GM21390 (cell line): ENCODE results near the gene PTCSC3.
"Not testable (repeated sequence)": the region's sequence is repeated elsewhere in the genome, so short reads cannot be mapped to it uniquely, and the experiment has no call there.

Experiments
- ATAC-seq: cut with Tn5 transposase; IDR thresholded peaks from one replicate; pipeline ENCODE4 v1.9.1; 2021; ENCODE audit not compliant: unreplicated experiment

PTCSC3 gene

DNA sequence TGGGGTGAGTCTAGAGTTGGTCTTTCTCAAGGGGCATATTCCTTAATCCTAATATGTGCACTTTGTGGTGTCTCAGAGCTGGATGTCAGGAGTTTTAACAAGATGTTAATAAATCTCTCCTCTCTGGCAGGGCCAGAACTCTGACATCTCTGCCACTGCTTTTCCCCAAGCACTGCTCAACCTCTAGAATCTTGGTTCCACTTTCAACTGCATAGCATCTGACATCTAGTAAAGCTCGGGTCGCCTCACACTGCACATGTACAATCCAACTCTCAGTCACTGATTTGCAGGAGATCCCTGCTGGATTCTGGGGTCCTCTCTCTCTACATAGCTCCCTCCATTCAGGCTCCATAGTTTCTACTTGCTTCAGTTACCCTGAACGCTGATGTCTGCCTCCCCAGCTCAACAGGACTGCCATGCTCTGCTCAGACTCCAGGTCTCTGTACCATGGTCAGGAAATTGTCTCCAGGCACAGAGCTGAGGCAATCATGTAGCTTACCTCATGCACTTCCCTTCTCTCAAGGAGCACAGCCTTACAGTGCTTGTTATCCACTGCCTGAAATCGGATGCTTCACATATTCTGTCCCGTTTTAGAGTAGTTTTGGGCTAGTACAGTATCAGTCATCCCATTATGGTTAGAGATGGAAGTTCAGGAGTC is 1.6 kb downstream of the PTCSC3 start:
- ATAC-seq, result no peak

DNA sequence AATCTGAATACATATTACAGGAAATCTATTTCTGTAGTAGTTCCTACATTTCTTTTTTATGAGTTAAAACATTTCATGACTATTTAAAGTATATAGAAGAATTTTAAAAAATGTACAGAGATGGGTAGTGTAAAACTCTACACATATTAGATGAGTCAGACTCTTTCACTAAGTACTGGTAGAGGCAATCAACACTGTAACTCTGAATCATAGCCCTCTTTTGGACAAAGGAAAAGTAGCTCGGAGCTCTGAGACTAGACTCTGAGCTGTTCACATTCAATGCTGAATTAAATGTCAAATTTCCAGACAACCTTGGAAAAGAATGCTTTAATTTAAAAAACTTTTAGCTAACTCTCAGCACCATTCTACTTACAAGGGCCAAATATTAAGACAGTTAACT is 3.4 kb downstream of the PTCSC3 start:
- ATAC-seq, result no peak

DNA sequence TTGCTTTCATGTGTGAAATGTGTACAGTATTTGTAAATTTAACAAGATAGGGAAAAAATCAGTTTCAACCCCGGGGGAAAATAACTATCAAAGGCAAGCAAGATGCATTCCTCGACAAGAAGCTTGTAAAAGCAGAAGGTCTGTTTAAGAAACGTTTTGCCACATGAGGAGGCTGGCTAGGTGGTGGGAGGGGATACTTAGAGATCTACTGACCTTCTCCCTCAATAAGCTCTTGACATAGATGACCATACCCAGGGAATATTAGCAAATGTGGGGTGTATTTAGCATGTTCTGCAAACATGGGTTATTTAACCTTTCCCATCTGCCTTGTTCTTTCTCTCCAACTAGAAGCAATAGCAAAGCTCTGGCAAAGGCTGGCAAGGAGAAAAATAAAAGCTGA is 4.9 kb downstream of the PTCSC3 start:
- ATAC-seq, result no peak

DNA sequence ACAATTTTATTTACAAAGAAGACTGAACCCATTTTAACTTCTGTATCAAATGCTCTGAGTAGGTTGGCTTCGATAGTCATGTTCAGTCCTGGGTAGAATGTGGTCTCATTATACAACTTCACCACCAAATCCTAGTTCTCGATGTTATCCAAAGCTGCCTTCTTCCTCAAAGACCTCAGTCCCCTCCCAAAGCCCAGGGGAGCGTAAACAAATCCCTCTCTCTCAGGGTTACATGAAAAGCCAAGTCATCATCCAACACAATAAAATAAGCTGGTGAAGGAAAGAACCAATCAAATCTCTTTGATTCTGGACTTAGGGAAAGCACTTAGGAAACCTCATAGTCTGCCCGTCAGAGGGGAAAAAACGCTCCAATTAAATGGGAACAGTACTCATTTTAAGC is 9.1 kb downstream of the PTCSC3 start:
- ATAC-seq, result no peak

DNA sequence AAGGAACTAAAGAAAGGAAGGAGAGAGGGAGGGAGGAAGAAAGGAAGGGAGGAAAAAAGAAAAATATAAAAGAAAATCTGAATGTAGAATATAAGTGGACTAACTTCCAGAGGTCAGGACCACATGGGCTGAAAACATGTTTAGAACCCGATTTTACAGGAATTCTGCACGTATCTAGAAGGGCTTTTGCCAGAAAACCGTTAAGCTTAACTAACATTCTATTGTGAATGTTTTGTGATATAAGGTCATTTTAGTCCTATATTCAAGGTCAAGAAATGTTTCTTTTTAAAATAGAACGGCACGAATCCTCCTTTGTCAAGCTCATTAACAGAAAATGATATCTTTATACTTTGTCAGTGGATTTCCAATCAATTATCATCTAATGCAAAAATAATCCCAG is 13.1 kb downstream of the PTCSC3 start:
- ATAC-seq, result no peak

DNA sequence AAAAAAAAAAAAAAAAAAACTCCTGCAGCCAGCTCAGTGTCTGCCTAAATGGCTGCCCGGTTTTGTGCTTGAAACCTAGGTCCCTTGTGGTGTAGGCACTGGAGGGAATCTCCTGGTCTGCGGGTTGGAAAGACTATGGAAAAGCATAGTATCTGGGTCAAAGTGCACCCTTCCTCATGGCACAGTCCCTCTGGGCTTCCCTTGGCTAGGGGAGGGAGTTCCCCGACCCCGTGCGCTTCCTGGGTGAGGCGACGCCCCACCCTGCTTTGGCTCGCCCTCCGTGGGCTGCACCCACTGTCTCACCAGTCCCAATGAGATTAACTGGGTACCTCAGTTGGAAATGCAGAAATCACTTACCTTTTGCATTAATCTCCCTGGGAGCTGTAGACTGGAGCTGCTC is 14.3 kb downstream of the PTCSC3 start:
- ATAC-seq, result no peak

DNA sequence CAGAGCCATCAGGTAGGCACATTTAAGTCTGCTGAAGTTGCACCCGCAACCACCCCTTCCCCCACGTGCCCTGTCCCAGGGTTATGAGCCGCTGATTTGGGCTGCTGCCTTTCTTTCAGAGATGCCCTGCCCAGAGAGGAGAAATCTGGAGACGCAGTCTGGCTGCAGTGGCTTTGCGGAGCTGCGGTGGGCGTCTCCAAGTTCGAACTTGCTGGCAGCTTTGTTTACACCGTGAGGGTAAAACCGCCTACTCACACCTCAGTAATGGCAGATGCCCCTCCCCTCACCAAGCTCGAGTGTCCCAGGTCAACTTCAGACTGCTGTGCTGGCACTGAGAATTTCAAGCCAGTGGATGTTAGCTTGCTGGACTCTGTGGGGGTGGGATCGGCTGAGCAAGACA is 14.7 kb downstream of the PTCSC3 start:
- no peak for ATAC-seq

DNA sequence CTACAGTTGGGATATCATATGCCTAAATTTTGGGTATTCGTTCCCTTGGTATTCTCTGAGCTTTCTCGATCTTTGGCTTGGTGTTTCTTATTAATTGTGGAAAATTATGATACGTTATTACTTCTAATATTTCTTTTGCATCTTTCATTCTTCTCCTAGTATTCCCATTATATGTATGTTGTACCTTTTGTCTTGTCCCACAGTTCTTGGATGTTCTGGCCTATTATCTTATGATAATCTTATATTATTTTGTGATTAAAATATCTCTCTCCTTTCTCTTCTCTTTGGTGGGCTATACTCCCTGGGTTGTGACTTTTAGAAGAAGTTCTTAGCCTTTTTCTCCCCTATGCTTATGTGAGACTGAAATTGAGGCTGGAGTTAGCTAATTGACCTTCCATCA is 25.2 kb downstream of the PTCSC3 start:
- ATAC-seq, result no peak

DNA sequence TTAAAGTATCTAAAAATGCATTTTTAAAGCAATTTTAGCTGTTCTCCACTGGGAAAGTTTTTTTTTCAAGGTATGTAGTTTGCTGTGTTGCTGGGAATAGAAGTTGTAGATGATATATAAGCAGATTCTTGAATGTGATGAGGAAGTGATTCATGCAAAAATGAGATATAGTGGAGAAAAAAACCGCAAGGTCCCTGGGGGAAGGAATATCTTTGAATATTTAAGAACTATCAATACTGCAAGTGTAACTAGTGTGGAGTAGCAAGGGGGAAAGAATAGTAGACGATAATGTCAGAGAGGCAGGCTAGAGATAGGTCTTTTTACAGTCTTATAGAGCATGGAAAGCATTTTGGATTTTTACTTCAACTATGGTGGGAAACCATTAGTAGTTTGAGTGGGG is 42.5 kb downstream of the PTCSC3 start:
- no peak for ATAC-seq

DNA sequence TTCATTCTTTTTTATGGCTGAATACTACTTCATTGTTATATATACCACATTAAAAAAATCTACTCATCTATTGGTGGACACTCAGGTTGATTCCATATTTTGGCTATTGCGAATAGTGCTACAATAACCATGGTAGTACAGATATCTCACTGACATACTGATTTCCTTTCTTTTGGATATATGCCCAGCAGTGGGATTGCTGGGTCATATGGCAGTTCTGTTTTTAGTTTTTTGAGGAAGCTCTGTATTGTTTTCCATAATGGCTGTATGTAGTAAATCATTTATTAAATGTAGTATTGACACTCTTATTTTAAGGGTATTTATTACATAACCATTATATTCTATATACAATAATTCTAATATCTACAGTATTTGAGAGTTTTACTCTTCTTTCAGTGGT is 43.7 kb downstream of the PTCSC3 start:
- ATAC-seq, result no peak

DNA sequence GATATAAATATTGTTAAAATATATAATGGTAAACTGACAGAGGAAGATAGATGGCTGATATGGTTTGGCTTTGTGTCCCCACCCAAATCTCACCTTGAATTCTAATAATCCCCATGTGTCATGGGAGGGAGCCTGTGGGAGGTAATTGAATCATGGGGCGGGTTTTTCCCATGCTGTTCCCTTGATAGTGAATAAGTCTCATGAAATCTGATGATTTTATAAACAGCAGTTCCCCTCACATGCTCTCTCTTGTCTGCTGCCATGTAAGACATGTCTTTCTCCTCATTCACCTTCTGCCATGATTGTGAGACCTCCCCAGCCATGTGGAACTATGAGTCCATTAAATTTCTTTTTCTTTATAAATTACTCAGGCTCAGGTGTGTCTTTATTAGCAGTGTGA is 46.3 kb downstream of the PTCSC3 start:
- ATAC-seq, result no peak

DNA sequence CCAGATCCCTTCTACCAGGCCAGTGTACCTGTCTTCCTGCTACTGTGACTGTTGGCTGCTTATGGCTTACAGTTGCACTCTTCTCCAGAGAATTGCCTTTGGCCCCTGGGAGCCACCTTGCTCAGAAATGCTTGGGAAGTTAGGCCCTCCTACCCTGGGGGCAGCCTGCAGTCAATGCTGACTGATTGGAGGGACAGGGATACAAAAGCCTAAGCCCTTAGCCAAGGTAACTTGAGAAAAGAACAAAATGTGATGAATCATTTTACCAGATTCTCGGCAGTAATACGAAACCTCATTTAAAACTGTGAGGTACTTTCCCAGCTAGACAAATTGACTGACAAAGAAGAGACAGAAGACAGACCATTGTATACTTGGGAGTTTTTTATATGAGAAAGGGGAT is 47.3 kb downstream of the PTCSC3 start:
- ATAC-seq, result no peak

DNA sequence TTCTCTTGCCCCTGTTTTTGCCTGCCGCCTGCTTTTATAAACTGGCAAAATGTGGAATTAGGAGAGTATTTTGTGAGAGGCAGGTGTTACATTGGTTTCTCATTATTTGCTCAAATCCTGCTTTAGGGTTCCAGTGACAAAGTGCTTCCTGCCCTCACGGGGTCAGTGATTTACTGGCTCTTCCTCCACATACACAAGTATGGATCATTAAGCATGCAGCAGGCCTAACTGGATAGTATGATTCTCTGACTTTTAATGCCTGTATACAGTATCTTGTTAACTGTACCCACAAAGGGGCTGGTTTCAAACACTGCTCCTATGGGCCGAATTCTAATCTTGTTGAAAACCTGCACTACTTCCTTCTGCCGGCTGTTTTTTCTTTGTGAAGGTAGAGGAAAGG is 63.2 kb downstream of the PTCSC3 start:
- no peak for ATAC-seq

DNA sequence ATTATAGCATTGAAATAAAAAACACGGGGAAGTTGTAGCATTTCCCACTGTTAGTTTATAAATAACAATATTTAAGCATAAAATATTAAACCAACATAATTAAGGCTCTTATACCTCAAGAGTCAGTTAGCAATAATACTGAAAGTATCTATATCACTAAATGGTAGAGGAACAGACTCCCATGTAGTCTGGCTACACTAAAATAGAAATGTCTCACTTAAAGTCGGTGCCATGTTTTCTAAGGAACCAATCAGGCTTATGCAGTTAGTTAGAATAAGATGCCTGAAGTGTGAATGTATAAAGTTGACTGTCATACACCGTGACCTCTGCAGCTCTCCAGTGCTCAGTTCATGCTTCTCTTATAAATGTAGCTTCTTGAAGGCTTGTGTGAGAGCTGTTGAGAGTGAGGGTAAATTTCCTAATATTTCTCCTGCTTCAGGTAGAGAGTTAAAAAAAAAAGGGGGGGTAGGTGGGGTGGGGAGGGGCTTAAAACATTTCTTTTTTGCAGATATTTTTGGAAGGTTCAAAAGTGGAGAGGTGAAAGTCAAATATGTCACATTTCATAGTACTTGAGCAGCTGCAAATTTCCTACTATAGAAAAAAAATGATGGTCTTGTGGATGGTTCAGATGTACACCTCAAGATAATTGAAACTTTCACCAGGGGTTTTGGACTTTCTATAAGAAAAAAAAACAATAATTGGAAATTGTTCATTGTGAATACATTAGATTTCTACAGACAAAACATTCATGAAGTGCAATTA is 64.5 kb downstream of the PTCSC3 start:
- no peak for ATAC-seq

DNA sequence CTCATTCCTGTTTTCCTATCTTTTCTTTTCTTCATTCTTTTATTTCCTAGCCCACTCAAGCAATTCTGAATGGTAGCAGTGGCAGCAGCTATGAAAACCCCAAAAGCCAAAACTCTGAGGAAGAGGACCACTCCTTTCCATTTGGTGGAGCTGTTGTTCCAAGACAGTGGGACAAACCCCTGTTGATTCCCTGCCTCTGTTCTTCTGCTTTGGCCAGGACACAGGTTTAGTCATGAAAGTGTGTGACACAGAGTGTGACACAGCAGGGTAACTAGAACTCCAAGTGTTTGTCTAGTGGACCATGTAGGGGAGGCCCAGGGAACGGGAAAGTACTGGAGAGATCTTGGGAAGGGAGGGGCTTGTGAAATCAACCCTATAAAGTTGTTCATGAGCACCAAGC is 71.1 kb downstream of the PTCSC3 start:
- no peak for ATAC-seq

DNA sequence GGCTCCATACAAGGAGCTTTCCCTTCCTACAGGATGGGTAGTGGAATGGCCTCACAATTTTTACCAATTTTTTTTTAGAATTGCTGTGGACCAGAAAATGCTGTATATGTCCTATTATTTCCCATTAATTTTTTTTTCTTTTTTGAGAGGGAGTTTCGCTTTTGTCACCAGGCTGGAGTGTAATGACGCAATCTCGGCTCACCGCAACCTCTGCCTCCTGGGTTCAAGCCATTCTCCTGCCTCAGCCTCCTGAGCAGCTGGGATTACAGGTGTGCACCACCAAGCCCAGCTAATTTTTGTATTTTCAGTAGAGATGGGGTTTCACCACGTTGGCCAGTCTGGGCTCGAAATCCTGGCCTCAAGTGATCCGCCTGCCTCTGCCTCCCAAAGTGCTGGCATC is 72.3 kb downstream of the PTCSC3 start:
- ATAC-seq, result not testable (repeated sequence)

DNA sequence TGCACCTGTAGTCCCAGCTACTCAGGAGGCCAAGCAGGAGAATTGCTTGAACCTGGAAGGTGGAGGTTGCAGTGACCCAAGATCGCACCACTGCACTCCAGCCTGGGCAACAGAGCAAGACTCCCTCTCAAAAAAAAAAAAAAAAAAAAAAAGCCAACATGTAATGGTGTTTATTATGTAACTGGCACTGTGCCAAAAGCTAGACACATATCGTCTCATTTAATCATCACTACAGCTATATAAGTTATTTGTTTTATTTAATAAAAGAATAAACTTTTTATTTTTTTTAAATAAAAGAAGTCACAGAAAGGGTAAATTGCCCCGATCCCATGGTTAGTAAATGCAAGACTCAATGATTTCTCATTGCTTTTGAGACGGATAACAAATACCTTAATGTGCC is 76.9 kb downstream of the PTCSC3 start:
- ATAC-seq, result no peak

DNA sequence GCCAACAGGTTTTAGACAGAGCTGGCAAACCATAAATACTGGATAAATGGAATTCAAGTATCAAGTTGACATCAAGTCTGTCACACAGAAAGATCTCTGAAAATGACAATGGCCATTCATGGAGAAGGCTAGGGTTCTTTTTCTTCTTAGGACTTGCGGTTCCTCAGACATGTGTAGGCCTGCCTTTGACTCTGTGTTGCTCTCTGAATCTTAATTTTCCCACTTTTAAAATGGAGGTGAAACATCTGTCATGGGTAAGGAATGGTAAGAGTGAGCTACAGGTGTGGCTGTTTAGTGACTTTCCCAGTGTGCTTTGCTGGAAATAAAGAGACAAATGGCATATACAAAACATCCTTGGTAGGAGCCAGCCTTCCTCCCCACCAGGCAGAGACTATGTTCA is 79.2 kb downstream of the PTCSC3 start:
- no peak for ATAC-seq

DNA sequence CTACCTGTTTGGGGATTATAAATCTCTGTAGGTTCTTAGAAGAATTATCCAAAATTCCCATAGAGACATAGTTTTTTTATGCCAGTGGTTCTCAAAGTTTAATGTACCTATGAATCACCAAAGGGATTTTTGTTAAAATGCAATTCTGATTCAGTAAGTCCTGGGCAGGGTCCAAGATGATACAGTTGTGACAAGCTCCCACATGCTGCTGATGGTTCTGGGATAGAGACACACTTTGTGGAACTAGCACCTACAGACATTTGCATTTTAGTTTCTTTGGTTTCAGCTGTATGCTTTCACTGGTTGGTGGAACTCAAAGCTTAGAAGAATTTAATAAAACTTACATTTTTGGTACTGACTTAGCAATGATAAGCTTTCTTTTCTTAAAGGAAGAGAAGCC is 80.4 kb downstream of the PTCSC3 start:
- ATAC-seq, result no peak

DNA sequence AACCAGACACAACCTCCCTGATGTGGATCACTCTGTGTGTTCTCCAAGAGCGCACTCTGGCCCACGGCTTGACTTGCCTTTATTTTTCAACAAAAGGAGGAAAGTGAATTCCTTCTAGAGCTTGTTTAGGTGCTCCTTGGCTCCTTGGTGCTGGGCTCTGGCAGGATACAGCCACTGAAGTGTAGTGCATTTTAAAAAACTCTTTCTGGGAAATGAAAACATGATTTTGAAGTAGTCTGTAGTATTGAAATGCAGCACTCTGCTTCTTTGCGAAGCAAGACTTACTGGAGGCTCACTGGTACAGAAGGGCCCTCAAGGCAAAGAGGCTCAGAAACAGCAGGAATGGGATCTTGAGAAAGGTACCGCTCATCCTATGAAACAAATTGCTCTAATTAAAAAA is 81.6 kb downstream of the PTCSC3 start:
- ATAC-seq, result no peak

DNA sequence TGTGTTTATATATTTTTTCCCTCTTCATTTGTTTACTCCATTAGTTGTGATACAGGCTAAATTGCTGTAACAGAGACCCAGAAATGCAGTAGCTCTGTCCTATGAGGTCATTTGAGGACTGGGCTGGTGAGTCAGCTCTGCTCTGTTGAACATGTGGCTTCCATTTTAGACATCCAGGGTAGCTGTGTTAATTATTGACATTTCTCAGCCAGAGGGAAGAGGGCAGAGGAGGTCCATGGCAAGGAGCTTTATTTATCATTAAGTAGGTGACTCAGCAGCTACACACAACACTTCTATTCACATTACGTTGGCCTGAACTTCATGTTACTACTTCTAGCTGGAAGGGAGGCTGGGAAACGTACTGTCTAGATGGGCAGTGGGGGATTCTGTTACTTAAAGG is 85.4 kb downstream of the PTCSC3 start:
- no peak for ATAC-seq

DNA sequence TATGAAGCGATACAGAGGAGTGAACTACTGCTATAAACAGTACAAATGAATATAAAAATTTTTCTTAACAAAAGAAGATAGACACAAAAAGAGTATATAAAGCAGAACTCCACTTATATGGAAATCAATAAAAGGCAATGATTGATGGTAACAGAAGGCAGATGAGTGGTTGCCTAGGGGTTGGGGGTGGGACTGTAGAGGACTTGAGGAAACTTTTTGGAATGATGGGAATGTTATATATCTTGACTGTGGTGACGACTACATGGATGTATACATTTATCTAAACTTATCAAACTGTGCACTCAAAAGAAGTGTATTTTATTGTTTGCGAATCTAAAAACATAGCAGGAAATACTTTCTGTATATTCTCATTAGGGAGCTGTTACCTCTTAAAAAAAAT is 89.1 kb downstream of the PTCSC3 start:
- ATAC-seq, result no peak
